GM08714 (cell line): ENCODE data around the gene CHN2.

Source experiments
- H3K4me3 ChIP-seq: fragments of 200-500 bp; sonication (Bioruptor generic); 2 replicates; pipeline ENCODE4 v1.5.1; 2014; ENCODE audit warnings: mild to moderate bottlenecking, low read length, inconsistent platforms
- ZNF274 ChIP-seq: IDR thresholded peaks from 2 replicates; pipeline ENCODE4 v1.6.1; 2012; ENCODE audit warnings: mild to moderate bottlenecking, low read depth, low read length

Gene CHN2

DNA sequence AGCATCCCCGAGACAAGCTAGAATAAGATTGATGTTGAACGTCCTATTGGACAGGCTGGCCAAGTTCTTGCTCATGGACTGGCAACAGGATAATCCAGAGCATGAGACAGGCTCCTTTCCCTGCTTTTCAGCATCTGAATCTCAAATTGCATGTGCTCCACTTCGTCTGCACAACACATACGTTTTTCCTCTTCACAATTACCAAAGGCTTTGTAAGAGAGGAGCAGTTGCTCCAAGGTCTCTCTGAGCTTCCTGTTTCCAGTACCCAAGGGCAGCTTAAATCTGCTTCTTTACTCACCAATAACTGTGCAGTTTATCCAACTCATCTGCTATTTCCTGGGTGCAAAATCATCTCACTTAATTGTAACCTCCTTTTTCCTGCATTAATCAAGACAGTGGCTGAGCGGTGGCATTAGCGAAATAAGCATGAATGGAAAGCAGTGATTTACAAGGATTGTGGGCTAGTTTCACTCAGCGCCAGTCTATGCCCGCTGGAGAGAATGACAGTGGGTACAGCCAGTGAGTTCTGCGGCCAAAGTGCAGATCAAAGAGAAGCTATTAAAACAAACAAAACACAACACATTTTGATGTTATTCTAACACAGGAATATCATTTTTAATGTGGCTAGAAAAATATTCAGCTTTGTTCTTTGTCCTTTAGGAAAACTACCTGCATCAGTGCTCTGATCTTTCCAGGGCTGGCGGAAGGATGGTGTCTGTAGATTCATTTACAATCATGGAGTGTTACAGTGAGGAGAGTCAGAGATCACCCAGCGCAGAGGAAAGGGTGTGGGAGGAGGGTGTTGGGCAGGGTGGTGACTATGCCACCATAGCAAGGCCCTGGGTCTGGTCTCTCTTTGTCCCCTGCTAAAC is 79.8 kb downstream of the CHN2 start:
- H3K4me3 ChIP-seq: no peak overlapping the region
- no peak for TF ChIP-seq ZNF274

DNA sequence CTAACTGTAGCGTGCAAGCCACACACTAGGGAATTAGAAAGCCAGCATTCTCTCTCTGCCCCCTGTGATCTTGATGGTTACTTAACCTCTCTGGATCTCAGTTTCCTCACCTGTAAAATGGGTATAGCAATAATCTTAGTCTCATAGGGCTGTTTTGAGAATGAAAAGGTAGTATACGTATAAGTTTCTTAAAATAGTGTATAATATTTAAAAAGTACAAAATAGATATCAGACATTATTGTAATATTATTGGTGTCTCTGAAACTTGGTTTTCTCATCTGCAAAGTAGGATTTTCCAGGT is 80.4 kb downstream of the CHN2 start:
- H3K4me3 ChIP-seq: no peak overlapping the region
- no peak for TF ChIP-seq ZNF274

GRCh38 chr7:29275493-29275892 is 80.9 kb downstream of the CHN2 start:
- H3K4me3 ChIP-seq: no peak overlapping the region
- no peak for TF ChIP-seq ZNF274

DNA sequence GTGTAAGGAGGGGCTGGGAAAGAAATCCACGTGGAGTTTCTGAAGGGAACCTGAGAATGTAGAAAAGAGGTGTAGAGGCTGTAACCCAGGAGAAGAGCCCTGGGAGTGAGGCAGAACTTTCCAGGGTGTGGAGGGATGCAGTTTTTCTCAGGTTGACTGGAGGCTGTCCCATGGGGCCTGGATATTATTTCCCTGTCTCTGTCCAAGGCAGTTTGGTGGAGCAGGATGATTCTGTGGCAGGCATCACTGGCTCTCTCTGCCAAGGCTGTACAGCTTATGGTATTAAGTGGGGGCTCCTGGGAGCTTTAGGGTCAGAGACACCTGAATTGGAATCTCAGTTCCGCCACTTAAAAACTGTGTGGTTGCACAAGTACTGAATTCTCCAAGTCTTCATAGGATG is 81.6 kb downstream of the CHN2 start:
- no peak for TF ChIP-seq ZNF274
- H3K4me3 ChIP-seq: no peak overlapping the region

DNA sequence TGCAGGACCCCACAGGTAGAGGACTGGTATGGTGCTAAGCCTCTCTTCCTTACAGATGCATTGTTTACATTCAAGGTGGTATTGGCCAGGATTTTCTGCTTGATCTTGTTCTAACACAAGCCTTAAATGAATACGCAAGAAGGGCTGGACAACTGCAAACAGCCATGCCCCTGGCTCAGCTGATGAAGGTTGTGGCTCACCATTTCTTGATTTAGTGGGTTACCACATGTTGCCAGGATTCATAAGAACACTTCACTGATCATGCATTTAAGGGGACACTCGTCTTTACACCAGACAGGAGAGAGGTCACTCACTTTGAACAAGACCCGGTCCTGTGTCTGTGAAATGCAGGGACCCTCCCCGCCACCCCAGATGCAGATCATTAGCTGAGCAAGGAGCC is 82.2 kb downstream of the CHN2 start:
- H3K4me3 ChIP-seq: no peak overlapping the region
- no peak for TF ChIP-seq ZNF274

DNA sequence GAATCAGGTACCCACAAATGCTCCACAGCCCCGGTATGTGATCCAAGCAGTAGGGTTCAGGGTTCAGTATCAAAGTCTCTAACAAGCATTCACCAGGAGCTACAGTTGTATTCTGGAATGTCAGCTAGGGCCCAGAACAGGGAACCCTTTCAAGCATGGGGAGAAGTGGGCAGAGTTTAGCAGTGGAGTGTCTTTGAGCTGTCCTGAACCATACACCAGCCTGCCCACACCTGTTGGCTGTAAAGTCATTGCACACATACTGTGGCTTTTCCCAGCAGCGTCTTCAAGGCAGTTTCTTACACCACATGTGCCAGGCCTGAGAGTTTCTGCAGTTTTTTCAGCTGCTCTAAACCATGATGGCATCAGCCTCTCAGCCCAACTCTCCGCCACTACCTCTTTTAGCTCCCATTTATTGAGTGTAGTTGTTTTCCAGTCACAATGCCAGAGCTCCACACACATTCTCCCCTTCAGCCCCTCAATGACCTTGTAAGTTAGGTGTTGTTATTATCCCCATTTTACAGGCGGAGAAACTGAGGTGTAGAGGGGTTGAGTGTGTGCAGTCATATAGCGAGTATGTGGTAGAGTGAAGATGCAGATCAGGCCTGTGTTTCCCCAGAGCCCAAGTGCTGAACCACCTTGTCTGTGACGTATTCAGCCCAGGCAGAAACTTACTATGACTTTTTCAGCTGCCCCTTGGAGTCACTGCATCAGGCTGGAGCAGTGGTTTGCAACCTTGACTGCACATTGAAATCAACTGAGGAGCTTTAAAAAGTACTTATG is 83.1 kb downstream of the CHN2 start:
- TF ChIP-seq ZNF274: no peak
- H3K4me3 ChIP-seq: no peak overlapping the region

- no peak overlapping the region for H3K4me3 ChIP-seq
- no peak for TF ChIP-seq ZNF274
Observed at GRCh38 chr7:29278337-29279069, 83.9 kb downstream of the CHN2 start.

- no peak for TF ChIP-seq ZNF274
- H3K4me3 ChIP-seq: no peak overlapping the region
Observed at GRCh38 chr7:29281782-29282541, 87.4 kb downstream of the CHN2 start.

- TF ChIP-seq ZNF274: no peak
- H3K4me3 ChIP-seq: no peak overlapping the region
Observed at GRCh38 chr7:29282819-29283414, 88.3 kb downstream of the CHN2 start.

- H3K4me3 ChIP-seq: no peak overlapping the region
- TF ChIP-seq ZNF274: no peak
Observed at GRCh38 chr7:29284696-29285443, 90.3 kb downstream of the CHN2 start.

DNA sequence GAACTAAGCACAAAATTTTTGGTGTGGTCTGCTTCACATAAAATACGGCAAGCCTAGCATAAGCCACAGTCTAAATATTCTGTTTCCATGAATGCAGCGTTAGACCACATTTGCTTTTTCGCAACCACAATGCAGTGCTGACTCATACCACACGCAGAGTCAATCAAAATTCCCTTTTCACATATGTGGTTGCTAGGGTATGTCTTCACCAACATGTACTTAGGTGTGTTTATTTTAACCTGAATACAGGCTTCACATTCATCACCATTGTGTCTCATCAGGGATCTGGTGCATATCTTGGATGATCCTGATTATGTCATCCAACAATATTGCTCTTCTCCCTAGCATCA is 90.8 kb downstream of the CHN2 start:
- no peak for TF ChIP-seq ZNF274
- no peak overlapping the region for H3K4me3 ChIP-seq

- no peak for TF ChIP-seq ZNF274
- no peak overlapping the region for H3K4me3 ChIP-seq
Observed at GRCh38 chr7:29285861-29286260, 91.3 kb downstream of the CHN2 start.

DNA sequence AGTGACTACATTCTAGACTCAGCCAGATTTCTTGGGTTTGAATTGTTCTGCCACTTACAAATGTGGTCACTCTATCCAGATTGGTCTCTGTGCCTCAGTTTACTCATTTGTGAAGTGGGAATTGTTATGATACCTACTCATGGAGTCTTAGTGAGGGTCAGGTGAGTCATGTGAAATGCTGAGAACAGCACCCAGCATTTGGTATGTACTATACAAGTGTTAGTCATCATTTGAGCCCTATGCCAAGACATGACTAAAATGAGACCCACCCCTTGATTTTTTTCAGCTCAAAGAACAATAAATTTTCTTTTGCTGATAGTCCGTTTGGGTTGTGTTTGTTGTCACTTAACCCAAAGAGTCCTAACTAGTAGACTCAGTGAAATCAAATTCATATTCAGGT is 92.8 kb downstream of the CHN2 start:
- TF ChIP-seq ZNF274: no peak
- H3K4me3 ChIP-seq: no peak overlapping the region
